Stimulated activated CD8-positive, alpha-beta memory T cell treated with anti-CD3 and anti-CD28 coated beads, Interleukin-2, amount 100 ng/mL, for 48 hours (primary cell): ENCODE data around the gene PCDHGB6.
"Not testable (repeated sequence)": the region's sequence is repeated elsewhere in the genome, so short reads cannot be mapped to it uniquely, and the experiment has no call there.

Source experiments
- DNase-seq, 2 donors: peaks; one replicate each; pipeline ENCODE4 v3.0.0-alpha.2; 2020; ENCODE audit warnings: low read depth in 2 of 2

Gene PCDHGB6

GRCh38 chr5:141407790-141408505 lies at the start of gene PCDHGB6:
PCDHGB6 (plus strand) TSS chr5:141408021; CDS start chr5:141408203, 182 bp downstream.
- DNase-seq = not testable (repeated sequence)

- DNase-seq = no peak
These were observed 47.9 kb upstream of the PCDHGB6 start, which contains the start of gene PCDHGB2 for GRCh38 chr5:141359790-141360426. PCDHGB2 (plus strand) TSS chr5:141359994; CDS start chr5:141360136, 142 bp downstream.

- no peak for DNase-seq
These were observed 47.1 kb upstream of the PCDHGB6 start for GRCh38 chr5:141360685-141361084.

- DNase-seq = no peak
These were observed 45.1 kb upstream of the PCDHGB6 start for GRCh38 chr5:141362719-141363118.

GRCh38 chr5:141363952-141364660 lies 43.7 kb upstream of the PCDHGB6 start, which contains the start of gene PCDHGA5:
PCDHGA5 (plus strand) TSS chr5:141364162; CDS start chr5:141364331, 169 bp downstream.
- no peak for DNase-seq

GRCh38 chr5:141366016-141366896 lies 41.6 kb upstream of the PCDHGB6 start:
- DNase-seq = no peak

GRCh38 chr5:141369994-141370848 lies 37.6 kb upstream of the PCDHGB6 start, which contains the start of gene PCDHGB3:
PCDHGB3 (plus strand) TSS chr5:141370242; CDS start chr5:141370395, 153 bp downstream.
- DNase-seq = no peak

GRCh38 chr5:141371572-141372475 lies 36.0 kb upstream of the PCDHGB6 start:
- no peak for DNase-seq

- DNase-seq = no peak
These were observed 34.0 kb upstream of the PCDHGB6 start, which contains the start of gene PCDHGA6 for GRCh38 chr5:141373673-141374317. PCDHGA6 (plus strand) TSS chr5:141373891; CDS start chr5:141374084, 193 bp downstream.

- DNase-seq = no peak
These were observed 33.2 kb upstream of the PCDHGB6 start for GRCh38 chr5:141374627-141375026.

GRCh38 chr5:141375444-141376155 lies 32.2 kb upstream of the PCDHGB6 start:
- not testable (repeated sequence) for DNase-seq

- no peak for DNase-seq
These were observed 25.1 kb upstream of the PCDHGB6 start, which contains the start of gene PCDHGA7 for GRCh38 chr5:141382469-141383294. PCDHGA7 (plus strand) TSS chr5:141382742; CDS start chr5:141382900, 158 bp downstream.

- no peak for DNase-seq
These were observed 24.5 kb upstream of the PCDHGB6 start for GRCh38 chr5:141383345-141383744.

- DNase-seq = no peak
These were observed 23.2 kb upstream of the PCDHGB6 start for GRCh38 chr5:141384471-141385267.

- DNase-seq = not testable (repeated sequence)
These were observed 20.1 kb upstream of the PCDHGB6 start, which contains the start of gene PCDHGB4 for GRCh38 chr5:141387557-141388311. PCDHGB4 (plus strand) TSS chr5:141387698; CDS start chr5:141387885, 187 bp downstream.
